Measurements from ENCODE around the gene TCL1A. TPM values are rescaled to one million over a fixed set of nuclear protein-coding genes. Genes with fewer than 3 reads are reported as not detected.
"Not testable (repeated sequence)": the region's sequence is repeated elsewhere in the genome, so short reads cannot be mapped to it uniquely, and the experiment has no call there.

Gene TCL1A
- total RNA-seq, 4 donors from 2014 or later, result 2.6 TPM; not detected in 3

DNA sequence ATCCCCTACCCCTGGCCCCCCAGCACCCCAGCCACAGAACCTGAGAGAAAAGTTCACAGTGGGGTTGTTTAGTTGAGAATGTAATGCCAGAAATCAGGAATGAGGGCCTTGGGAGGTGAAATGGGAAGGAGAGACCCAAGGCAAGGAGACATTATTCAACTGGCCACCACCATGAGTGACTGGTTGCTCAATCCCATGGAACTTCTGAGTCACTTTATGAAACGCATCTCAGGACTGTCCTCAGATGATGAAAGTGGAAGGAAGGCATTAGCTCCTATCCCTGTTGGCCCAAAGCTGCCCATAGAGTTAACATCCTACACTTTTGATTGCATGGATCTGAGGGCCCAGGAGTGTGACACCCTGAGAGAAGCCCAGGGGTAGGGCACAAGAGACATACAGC is 25.4 kb upstream of the TCL1A start:
- TF ChIP-seq, protein P1, sequence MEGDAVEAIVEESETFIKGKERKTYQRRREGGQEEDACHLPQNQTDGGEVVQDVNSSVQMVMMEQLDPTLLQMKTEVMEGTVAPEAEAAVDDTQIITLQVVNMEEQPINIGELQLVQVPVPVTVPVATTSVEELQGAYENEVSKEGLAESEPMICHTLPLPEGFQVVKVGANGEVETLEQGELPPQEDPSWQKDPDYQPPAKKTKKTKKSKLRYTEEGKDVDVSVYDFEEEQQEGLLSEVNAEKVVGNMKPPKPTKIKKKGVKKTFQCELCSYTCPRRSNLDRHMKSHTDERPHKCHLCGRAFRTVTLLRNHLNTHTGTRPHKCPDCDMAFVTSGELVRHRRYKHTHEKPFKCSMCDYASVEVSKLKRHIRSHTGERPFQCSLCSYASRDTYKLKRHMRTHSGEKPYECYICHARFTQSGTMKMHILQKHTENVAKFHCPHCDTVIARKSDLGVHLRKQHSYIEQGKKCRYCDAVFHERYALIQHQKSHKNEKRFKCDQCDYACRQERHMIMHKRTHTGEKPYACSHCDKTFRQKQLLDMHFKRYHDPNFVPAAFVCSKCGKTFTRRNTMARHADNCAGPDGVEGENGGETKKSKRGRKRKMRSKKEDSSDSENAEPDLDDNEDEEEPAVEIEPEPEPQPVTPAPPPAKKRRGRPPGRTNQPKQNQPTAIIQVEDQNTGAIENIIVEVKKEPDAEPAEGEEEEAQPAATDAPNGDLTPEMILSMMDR (IDR thresholded peaks at IDR 0.05), result no peak
- TF ChIP-seq POLR2A (IDR thresholded peaks at IDR 0.05), result no peak
- no peaks in the 10 kb centered on the region for H3K36me3 ChIP-seq

DNA sequence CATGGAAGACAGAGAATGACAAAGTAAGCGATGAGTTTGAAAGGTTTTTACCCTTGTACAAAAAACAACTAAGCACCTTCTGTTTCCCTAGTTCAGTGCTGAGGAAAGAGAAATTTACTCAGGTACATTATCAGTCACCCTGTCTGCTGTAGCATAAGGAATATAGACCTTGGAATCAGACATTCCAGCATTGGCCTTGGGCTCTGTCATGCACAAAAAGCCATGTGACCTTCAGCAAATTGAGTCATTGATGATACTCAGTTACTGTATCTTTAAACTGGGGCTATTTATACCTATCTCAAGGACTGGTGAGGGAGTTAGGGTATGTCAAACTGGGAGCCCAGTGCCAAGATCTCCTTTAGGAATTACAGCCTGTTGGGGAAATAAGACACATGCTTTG is 19.3 kb upstream of the TCL1A start:
- H3K27me3 ChIP-seq, result no peaks in the 10 kb centered on the region
- H3K4me1 ChIP-seq, result no peaks in the 10 kb centered on the region
- no peak overlapping the region for H3K4me3 ChIP-seq
- DNase-seq, result no peak
- no peaks in the 10 kb centered on the region for H3K36me3 ChIP-seq
- no peak overlapping the region for H3K27ac ChIP-seq
- intact Hi-C loops (cut with DNase I; ENCODE audit: low total_unique reads), result no loop called here
- TF ChIP-seq POLR2A (IDR thresholded peaks at IDR 0.05), result no peak
- TF ChIP-seq, protein P1 (IDR thresholded peaks at IDR 0.05), result no peak
- H3K9me3 ChIP-seq, result no peaks in the 10 kb centered on the region

More for the DNA sequence above, 25.4 kb upstream of the TCL1A start:
- no peak overlapping the region for H3K27ac ChIP-seq
- no peaks in the 10 kb centered on the region for H3K4me1 ChIP-seq
- no peaks in the 10 kb centered on the region for H3K9me3 ChIP-seq
- DNase-seq, result no peak
- H3K27me3 ChIP-seq, result no peaks in the 10 kb centered on the region
- H3K4me3 ChIP-seq, result no peak overlapping the region
- intact Hi-C loops (cut with DNase I; ENCODE audit: low total_unique reads), result no loop called here

DNA sequence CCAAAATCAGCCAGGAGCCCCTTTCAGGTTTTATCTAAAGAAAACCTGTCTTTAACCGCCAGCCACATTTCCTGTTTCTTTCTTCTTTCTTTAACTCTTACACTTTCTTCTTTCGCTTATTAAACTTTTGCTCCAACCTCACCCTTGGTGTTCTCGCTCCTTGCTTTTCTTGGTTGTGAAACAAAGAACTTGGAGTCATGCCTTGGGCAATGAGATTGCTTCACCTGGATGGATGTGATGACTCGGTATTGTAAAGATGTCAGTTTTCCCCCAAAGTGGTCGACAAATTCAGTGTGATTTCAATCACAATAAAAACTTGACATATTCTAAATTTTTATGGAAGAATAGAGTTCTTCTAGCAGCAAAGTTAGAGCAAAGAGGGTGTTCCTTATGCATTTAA is 16.2 kb upstream of the TCL1A start:
- intact Hi-C loops (cut with DNase I; ENCODE audit: low total_unique reads), result no loop called here

DNA sequence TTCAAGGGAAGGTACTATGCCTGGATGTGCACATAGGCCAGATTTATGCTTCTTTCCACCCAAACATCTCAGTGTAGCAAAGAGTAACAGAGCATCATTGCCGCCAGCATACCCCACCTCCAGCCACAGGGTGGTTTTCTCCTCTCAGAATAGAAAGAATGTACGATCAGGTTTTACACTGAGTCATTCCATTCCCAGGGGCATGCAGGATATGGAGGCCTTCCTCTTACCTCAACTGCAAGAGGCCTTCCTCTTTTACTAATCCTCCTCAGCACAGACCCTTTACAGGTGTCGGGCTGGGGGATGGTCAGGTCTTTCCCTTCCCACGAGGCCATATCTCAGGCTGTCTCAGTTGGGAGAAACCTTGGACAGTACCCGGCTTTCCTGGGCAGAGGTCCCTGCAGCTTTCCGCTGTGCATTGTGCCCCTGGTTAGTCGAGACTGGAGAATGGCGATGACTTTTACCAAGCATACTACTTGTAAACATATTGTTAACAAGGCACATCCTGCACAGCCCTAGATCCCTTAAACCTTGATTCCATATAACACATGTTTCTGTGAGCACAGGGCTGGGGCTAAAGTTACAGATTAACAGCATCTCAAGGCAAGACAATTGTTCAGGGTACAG is 15.6 kb upstream of the TCL1A start:
- H3K27me3 ChIP-seq; intact Hi-C loops (cut with DNase I; ENCODE audit: low total_unique reads); DNase-seq; H3K9me3 ChIP-seq; H3K36me3 ChIP-seq; H3K4me1 ChIP-seq; H3K27ac ChIP-seq; H3K4me3 ChIP-seq: not testable (repeated sequence)

More for the DNA sequence above, 16.2 kb upstream of the TCL1A start:
- Histone ChIP-seq H3K27ac (no peak overlapping the region), H3K27me3 (no peaks in the 10 kb centered on the region), H3K36me3 (no peaks in the 10 kb centered on the region), H3K4me3 (no peak overlapping the region), H3K4me1 (no peaks in the 10 kb centered on the region), H3K9me3 (no peaks in the 10 kb centered on the region)
- TF ChIP-seq, protein P1 (IDR thresholded peaks at IDR 0.05), result no peak
- TF ChIP-seq POLR2A (IDR thresholded peaks at IDR 0.05), result no peak
- DNase-seq, result no peak

DNA sequence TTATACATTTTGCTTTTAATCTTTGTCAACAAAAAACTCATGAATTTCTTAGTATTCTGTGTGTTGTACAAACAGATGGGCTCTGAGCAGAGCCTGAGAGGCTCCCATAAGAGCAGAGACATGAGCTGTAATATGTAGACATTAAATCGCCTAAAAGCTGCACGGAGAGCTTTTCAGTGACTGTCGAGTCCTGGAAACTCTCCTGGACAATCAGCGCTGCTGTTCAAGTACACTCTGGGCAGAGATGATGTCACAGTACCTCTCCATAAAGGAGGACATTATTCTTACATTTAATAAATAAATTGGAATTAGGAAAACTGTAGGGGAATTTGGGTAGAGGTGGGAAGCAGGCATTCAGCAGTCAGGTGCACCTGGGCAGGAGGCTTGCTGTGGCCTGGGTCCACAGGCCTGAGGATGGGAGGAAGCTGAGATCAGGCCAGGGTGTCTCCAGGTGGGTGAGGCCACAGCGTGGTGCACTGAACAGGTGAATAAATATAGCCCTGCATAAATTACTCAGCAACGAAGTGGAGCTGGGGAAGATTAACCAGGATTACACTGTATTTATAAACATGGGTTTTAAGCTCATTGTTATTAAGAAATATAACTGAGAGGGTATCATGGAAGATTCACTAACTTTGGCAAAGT is 13.3 kb upstream of the TCL1A start:
- no peak for TF ChIP-seq POLR2A (IDR thresholded peaks at IDR 0.05)
- TF ChIP-seq, protein P1 (IDR thresholded peaks at IDR 0.05), result no peak
- H3K36me3 ChIP-seq, result no peaks in the 10 kb centered on the region
- no peaks in the 10 kb centered on the region for H3K9me3 ChIP-seq
- no peaks in the 10 kb centered on the region for H3K4me1 ChIP-seq
- no peak overlapping the region for H3K27ac ChIP-seq
- DNase-seq, result no peak
- intact Hi-C loops (cut with DNase I; ENCODE audit: low total_unique reads), result no loop called here
- H3K27me3 ChIP-seq, result no peaks in the 10 kb centered on the region
- no peak overlapping the region for H3K4me3 ChIP-seq
